HG03378 (cell line): Measurements from ENCODE around the gene MYL4.
"Not testable (repeated sequence)": the region's sequence is repeated elsewhere in the genome, so short reads cannot be mapped to it uniquely, and the experiment has no call there.

Experiments
- ATAC-seq: cut with Tn5 transposase; IDR thresholded peaks from one replicate; pipeline ENCODE4 v1.9.1; 2021; ENCODE audit warnings: mild to moderate bottlenecking, moderate library complexity; ENCODE audit not compliant: unreplicated experiment

MYL4 gene

DNA sequence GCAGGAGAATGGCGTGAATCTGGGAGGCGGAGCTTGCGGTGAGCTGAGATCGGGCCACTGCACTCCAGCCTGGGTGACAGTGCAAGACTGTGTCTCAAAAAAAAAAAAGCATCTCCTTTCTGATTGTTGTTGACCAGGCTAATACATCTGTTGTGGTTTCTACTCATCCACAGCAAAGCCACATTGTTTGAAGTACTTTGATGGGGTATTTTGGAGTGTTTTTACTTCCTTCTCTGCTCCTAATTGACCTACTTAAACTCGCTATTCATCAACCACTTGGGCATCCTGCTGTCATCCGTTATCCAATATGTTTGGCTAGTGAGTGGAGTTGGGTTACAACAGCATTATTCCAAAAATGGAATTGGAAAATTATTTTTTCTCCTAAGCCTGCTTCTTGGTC is 16.6 kb upstream of the MYL4 start:
- ATAC-seq = no peak

DNA sequence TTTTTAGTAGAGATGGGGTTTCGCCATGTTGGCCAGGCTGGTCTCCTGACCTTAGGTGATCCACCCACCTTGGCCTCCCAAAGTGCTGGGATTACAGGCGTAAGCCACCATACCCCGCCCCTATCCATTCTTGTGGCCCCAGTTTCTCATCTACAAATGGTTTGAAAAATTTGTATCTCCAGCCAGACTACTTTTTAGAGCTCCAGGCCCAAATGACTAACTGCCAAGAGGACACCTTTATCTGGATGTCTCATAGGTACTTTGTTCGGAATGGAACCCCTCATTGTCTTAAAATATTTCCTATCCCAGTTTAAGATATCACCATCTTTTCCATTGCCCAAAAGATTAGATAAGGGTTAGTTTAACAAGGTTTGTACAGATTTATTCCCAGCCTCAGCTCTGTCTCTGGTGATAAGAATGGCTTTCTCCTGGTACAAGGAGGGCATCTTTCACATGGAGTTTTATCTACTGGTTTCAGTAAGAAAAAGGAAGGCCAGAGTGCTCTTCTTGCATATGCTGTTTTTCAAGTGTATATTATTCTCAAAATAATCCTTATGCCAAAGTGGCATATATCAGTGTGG is 15.1 kb upstream of the MYL4 start:
- ATAC-seq = no peak

DNA sequence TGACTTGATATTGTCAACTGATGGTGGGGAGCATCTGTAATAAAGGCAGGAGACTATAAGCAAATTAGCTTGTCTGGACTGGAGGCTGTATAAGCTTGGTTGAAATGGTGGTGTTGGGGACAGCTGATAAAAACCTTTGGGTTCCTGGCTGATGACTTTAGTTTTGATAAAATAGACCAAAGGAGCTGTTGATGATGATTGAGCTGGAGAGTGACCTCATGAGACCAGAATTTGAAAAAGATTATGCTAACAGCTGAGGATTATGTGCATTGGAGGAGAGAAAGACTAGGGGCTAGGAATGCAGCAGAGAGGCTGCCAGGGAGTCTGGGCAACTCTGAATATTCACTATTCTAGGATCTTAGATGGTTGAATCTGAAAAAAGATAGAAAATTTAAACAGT is 11.3 kb upstream of the MYL4 start:
- ATAC-seq = no peak

DNA sequence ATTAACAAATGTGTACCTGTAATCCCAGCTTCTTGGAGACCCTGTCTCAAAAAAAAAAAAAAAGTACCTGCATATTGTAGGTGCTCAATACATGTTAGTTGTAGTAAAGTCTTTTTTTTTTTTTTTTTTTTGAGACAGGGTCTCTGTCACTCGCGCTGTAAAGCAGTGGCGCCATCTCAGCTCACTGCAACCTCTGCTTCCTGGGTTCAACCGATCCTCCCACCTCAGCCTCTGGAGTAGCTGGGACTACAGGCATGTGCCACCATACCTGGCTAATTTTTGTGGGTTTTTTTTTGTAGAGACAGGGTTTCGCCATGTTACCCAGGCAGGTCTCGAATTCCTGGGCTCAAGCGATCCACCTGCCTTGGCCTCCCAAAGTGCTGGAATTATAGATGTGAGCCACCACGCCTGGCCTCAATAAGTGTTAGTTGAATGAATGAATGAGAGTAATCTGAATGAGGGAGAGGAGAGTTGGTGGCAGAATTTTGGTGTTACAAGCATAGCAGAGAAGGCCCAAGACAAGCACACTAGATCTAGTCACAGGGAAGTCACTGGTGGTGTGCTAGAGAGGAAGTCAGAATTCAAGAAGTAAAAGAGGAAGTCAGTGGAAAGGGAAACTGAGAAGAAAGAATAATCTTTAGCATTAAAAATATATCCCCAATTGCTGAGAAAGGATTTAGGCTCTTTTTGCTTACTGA is 9.4 kb upstream of the MYL4 start:
- ATAC-seq = no peak

DNA sequence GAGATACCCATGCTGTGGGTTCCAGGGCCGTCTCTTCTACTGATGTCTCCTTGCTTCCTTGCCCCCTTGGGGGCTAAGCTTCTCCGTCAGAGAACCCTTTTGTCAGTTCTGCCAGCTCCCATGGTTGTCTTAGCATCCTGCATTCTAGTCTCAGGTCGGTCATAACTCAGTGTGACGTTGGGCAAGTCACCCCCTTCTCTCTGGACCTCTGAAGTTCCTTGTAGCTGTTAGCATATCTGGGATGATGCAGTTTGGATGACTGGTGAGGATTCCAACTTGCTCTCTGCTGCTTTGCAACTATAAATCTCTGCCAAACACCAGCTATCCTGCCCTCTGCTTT is 8.9 kb upstream of the MYL4 start:
- ATAC-seq = no peak

DNA sequence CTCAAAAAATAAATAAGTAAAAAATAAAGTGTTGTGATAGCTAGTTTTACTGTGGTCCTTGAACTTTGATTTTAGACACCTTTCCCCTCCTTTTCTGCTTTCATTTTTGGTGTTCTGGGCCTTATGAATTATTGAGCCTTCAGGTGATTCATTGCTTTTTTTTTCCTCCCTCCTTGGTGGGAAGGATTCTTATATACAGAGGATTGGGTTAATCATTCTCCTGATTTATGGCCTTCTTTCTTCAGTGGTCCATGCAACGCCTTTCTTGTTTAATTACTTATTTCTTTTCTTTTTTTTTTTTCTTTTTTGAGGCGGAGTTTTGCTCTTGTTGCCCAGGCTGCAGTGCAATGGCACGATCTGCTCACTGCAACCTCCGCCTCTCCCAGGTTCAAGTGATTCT is 8.0 kb upstream of the MYL4 start:
- no peak for ATAC-seq

DNA sequence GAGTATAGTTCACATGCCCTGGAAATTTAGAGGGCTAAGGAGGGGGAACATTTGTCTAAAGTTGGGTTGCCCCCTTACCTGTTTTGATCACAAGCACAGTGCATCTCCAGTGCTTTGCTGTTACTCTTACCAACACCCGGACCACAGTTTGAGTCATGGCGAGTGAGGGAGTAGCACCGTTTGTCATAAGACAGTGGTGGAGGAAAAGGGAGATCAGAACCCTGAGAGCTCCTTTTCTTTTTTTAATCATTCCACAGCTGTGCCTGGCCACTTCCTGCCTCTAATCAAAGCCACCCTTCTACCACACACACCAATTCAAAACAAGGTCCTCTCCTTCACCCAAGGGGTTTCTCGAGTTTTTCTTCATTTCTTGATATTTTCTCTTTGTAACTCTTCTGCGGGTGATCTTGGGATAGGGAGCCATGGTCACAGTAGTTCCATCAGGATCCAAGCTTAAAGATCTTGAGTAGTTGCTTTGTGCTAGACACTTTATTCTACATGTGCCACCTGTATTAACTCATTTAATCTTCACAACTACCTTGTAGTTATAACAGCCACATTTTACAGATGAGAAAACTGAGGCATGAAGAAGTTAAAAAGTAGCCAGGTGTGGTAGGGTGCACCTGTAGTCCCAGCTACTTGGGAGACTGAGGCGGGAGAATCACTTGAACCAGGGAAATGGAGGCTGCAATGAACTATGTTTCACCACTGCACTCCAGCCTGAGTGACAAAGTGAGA is 5.0 kb upstream of the MYL4 start:
- no peak for ATAC-seq

DNA sequence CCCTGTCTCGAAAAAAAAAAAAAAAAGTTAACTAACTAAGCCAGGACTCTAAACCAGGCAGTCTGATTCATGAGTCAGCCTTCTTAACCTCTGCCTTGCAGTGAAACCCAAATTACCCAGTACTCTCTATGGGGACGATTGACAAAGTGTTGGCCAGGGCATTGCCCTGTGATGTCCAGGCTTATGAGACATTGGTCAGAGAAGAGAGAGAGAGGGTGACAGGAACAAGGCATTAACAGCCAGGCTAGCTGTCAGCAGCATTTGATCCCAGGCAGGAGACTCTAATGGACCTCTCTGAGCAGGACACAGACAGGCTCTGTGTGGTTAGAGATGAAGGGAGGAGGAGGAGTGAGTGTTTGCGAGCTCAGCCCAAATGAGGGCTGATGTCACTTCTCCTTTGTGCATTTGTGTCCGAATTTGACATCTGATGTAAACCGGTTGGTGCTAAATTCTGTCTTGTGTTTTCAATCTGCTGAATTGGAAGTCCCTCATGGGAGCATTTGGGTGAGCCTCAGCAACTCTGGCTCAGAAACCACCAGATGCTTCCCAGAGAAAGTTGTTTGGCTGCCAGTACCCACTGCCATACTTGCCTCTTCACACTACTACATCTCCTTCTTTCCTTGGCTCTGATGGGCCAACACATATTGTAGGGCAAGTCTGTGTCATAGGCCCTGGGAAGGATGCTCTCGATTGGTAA is 4.3 kb upstream of the MYL4 start:
- ATAC-seq = peak; percentile 41

DNA sequence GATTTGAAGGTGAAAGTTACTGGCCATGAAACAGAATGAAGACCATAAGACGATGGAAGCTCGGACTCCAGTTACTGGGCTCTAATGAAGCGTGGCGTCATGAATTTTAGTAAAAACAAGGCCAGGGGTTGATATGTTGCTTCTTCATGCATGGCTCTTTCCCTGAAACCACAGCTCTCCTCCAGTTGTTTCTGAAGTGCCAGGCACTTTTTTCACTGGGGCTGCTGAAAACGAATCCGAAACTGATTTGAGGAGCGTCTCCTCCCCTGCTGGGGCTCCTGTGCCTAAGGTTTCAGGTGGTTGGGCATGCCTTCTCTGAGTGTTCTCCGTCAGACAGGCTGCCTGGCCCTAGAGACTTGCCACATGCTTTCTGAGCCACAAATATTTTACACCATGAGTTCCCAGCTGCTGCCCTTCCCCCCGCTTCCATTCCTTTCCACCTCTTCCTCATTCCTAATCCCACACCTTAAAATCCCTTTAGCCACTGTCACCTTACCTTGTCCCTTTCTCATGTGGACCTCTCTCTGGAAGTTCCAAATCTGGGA is 3.7 kb upstream of the MYL4 start:
- ATAC-seq = peak; percentile 31

DNA sequence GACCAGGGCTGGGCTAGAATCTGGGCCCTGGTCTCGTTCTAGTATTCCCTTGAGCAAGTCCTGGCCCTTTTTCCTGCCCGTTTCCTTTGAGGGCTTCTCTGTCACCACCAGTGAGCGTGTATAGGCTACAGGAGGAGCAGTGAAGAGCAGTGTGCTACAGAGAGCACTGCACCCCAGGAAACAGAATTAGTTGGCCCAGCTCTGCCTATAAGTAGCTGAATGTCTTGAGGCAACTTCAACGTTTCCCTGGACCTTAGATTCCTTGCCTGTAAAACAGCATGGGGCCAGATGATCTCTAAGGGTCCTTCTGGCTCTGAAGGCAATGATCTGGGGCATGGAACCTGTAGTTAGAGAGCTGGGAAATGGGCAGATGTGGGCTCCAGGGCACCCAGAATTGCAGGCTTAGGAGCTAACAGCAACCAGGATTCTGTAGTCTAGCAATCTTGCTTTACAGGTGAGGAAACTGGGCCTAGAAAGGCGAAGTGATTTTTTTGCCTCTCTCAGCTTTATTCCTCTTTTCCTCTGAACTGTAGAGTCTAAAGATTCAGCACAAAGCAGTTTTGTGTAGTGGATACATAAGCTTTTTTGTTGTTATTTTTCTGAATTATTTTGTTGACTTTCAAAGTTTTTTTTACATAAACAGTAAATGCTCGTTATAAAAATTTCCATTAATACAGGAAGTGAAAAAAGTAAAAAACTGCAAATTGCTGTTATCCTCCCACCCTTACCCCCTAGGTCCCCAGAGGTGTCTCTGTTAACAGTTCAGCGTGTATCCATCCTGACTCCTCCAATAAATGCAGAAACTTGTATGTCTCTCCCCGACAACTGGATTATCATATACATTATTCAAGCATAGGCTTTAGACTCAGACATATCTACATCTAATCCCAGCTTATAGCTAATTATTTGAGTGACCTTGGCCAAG is 1.7 kb upstream of the MYL4 start:
- ATAC-seq = no peak

DNA sequence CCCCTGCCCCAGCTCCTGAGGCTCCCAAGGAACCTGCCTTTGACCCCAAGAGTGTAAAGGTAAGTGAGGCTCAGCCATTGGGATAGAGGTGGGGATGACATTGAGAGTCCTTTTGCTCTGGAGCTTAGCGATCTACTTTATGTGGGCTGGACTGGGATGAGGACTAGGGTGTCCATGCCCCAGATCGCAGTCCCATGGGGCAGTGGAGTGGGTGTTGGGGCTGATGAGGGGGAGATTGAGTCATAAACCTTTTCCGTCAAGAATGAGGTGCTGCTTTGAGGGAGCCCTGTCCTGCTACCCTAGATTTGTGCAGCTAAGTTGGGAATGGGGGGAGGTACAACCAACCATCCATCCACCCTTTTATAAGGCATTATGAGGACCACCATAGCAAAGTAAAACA is 351 bp downstream of the MYL4 start:
- no peak for ATAC-seq

DNA sequence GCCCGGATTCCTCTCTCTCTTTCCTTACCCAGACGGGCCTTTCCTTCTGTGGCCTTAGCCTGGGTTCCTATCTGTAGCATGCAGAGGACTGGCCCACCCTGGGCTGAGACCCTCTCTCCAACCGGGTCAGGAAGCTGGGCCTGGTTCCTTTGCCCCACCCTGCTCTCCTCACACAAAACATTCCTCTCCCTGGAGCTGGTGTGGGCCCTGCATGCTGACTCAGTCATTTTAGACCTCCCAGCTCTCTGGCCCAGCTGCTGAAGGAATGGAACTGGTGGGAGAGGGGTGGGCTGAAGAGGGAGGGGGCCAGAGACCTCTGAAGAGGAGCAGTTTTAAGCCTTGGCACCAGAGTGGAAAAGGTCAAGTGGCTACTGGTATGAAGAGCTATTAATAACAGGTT is 957 bp downstream of the MYL4 start:
- no peak for ATAC-seq

DNA sequence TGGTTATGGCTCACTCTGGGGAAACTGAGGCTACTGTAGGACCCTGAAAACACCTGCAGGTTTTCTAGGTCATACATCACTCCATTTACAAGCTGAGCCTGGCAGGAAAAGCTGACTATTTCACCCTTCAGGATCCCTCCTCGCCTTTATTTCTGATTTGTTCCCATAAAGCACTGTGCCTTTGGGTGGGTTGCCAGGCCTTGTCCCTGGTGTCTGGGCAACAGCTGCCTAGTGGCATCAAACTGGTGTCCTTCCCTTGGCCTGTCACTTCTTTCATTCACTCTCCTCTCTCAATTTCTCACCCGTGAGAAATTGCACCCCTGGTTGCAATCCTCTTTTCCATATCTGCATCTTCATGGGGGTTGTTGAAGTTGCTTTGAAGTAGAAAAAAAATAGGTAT is 1.6 kb downstream of the MYL4 start:
- ATAC-seq = no peak

DNA sequence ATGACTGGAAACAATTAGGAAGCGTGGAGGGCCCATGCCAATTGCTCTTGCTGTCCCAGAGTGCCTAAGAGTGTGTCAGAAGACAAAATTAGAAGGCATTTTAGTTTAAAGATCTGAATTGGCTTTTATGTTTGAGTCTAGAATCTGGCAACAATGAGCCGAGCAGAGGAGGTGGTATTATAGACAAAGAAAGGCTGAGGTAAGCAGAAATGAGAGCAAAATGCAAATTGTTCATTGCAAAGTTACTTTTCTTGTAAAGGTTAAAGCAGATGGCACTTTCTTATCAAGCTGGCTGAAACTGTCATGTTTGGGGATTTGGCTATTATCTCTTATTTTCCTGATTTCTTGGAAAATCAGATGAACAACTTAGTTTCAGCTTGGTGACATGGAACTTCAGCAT is 3.3 kb downstream of the MYL4 start:
- no peak for ATAC-seq

DNA sequence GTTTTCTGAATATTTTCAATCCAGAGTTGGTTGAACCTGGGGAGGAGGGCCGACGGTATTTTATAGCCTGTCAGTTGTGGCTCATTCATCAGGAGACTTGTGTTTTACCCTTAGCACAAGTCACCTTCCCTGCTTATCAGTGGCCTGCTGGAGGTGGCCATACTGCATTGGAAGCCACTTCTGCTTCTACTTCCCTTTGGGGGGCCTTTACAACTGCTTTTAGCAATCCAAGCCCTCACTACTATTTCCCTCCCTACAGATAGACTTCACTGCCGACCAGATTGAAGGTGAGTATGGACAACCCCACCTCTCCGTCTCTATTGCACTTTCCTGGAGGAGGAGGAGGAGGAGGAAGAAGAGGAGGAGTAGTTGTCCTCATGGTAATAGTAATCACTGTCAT is 4.4 kb downstream of the MYL4 start:
- no peak for ATAC-seq

DNA sequence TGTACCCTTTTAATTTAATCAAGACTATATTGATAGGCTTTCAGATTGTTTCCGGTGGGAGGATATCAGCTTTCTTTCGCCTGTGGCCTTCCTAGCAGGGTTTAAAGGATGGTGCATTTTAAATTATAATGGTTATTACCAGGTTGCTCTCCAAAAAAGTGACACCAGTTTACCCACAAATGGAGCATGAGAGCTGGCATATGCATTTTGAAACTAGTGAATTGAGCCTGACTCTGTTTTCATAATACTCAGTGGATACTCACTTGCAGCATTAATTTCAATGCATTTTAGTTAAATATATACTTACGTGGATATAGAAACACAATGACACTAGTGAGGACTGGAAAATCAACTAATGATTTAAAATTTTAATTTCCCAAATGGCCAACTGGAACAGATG is 5.8 kb downstream of the MYL4 start:
- ATAC-seq = no peak

DNA sequence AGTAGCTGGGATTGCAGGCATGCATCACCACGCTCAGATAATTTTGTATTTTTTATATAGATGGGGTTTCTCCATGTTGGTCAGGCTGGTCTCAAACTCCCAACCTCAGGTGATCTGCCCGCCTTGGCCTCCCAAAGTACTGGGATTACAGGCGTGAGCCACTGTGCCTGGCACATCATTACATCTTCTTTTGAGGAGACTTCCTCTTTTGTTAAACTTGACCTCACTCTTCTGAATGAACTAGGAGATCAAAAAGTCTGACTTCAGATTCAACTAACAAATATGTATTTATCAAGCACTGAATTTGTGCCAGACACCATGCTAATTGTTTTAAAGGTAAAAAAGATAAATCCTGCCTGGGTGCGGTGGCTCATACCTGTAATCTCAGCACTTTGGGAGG is 7.7 kb downstream of the MYL4 start:
- not testable (repeated sequence) for ATAC-seq

DNA sequence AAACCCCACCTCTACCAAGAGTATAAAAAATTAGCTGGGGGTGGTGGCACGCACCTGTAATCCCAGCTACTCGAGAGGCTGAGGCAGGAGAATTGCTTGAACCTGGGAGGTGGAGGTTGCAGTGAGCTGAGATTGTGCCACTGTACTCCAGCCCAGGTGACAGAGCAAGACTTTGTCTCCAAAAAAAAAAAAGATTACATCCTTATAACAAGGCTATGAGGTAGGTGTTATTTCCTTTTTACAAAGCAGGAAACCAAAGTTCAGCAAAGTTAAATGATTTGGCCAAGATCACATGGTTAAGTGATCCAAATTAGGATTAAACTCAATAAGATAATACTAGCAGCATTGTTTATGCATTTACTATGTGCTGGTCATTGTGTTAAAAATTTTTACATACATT is 8.1 kb downstream of the MYL4 start:
- ATAC-seq = not testable (repeated sequence)

DNA sequence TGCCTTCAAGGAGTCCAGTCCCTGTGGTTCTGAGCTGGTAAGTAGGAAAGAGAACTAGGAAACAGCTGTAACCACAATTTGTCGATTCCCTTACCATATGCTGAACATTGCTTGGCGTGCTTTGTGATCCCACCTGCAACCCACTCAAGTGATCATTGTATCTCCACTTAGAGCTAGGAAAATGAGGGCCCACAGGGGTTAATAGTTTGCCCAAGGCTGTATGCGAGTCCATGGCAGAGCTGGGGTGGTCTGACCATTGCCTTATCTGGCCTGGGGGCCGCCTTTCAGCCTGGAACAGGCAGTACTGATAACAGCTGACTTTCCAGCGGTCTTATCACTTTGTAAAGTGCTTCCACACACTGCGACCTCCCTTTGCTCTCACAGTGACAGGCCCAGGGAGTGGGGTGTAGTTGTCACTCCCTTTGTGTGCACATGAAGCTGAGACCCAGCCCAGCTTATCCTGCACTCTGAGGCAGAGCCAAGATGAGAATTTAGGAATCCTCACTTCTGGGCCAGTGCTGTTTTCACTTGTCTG is 9.8 kb downstream of the MYL4 start:
- no peak for ATAC-seq
